NCI-H2196 treated with DMSO at 0.1 percent for 48 hours (cell line): ENCODE data around the gene FYTTD1.
"Not testable (repeated sequence)": the region's sequence is repeated elsewhere in the genome, so short reads cannot be mapped to it uniquely, and the experiment has no call there.

Experiments used
- DNase-seq: peaks from one replicate; lab custom pipeline; 2025; ENCODE audit not compliant: unreplicated experiment; lab: John Stamatoyannopoulos, UW

The FYTTD1 gene

GRCh38 chr3:197749601-197750395, at the start of gene FYTTD1:
Gene FYTTD1, plus strand, starts transcription at chr3:197749883. Its CDS starts 89 bp downstream, at chr3:197749972.
- DNase-seq, result peak; percentile 97

GRCh38 chr3:197700095-197700494, 49.6 kb upstream of the FYTTD1 start:
- no peak for DNase-seq

DNA sequence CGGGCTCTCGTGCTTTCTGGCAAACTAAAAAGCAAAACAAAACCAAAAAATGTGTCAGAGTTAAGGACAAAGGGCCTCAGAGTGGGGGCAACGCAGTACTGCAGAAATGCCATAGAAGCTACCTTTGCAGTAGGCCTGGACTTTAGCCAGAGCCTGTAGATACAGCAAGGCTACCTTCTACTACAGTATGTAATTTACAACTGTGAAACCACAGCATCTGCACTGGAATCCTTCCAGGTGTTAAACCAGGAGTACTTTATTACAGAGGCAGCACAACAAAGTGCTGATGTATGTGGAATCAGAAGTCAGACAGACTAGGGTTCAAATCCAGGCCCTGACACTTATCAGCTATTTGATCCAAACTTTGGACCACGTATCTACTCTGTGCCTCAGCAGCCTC, 47.8 kb upstream of the FYTTD1 start:
- no peak for DNase-seq

- DNase-seq, result no peak
Measured at GRCh38 chr3:197706658-197707057, 43.0 kb upstream of the FYTTD1 start.

GRCh38 chr3:197709135-197709534, 40.5 kb upstream of the FYTTD1 start:
- DNase-seq, result no peak

DNA sequence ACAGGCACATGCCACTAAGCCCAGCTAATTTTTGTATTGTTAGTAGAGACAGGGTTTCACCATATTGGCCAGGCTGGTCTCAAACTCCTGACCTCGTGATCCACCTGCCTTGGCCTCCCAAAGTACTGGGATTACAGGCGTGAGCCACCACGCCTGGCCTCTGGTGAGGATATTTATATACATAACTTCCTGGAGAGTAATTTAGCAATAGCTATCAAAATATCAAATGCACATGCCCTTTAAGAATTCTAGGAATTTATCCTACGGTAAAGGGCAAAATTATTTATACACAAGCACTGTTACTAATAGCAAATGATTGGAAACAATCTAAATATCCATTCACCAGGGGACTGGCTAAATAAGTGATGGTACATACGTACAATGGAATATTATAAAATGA, 38.7 kb upstream of the FYTTD1 start:
- not testable (repeated sequence) for DNase-seq

- DNase-seq, result no peak
Measured at GRCh38 chr3:197711973-197712707, 37.5 kb upstream of the FYTTD1 start.

DNA sequence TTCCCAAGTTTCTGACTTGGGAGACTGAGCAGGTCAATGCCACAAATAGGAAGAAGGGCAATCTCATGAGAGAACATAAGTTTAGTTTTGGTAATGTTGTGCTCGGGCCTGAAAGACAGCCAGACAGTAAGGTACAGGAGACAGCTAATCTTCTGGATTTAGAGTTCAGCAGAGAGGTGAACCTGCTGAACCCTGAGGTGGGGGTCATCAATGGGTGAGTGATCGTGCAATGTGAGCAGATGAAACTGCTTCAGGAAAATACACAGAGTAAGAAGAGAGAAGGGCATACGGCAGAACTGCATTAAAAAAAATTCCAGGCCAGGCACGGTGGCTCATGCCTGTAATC, 36.2 kb upstream of the FYTTD1 start:
- no peak for DNase-seq

DNA sequence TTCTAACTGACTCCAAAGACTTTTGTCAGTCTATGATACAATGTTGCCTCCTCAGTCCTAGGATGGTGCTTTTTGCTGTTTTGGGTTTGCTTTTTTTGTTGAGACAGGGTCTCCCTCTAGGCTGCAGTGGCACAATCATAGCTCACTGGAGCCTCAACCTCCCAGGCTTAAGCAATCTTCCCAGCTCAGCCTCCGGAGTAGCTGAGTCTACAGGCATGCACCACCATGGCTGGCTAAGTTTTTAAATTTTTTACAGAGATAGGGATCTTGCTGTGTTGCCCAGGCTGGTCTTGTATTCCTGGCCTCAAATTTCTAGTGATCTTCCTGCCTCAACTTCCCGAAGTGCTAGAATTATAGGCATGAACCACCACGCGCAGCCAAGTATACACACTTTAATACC, 35.4 kb upstream of the FYTTD1 start:
- DNase-seq, result no peak

DNA sequence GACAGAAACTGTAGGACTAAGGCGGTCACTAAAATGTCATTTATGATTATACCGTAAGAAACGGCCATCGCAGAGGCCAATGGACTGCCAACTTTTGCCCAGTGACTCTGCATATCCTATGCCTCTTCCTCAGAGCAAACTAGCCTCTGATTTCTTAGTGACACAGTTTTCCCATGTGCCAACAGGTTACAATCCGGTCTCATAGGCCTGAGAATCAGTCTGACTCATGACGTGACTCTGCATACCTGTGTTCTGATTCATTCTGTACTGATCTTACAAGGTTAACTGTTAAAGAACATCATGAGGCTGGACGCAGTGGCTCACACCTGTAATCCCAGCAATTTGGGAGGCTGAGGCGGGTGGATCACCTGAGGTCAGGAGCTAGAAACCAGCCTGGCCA, 30.8 kb upstream of the FYTTD1 start:
- no peak for DNase-seq

- DNase-seq, result no peak
Measured at GRCh38 chr3:197720694-197721093, 29.0 kb upstream of the FYTTD1 start.

- DNase-seq, result no peak
Measured at GRCh38 chr3:197722734-197723133, 26.9 kb upstream of the FYTTD1 start.

- not testable (repeated sequence) for DNase-seq
Measured at GRCh38 chr3:197727878-197728277, 21.8 kb upstream of the FYTTD1 start.

DNA sequence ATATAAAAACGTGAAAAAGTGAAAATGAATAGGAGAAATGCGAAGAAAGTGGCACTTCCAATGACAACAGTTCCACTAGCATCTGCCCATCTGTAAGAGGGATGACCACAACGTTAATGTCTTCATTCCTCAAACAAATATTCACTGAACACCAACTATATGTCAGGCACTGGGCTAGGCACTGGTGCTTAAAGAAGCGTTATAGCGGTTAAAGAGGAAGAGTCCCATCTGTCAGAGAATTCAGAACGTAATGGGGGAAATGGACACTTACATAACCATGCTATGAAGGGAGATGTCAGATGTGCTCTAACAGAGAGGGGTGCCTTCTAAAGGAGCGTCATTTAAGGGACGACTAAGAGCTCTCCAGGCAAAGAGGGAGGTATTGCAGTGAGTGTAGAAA, 21.2 kb upstream of the FYTTD1 start:
- DNase-seq, result no peak

DNA sequence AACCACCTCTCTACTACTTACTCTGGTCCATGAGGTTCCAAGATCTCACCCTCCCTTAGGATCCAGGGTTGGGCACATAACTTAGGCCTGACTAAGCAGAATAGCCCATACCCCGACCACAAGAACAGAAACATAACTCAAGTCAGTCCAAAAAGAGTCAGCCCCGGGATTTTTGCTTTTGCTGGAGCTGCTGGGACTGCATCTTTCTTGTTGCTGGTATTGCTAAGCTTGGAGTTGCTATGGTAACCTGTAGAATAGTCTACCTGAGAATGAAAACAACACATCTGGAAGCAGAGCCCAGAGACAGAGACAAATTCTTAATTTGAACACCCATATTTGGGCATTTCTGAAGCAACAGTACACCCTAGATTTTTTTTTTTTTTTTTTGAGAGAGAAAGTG, 19.5 kb upstream of the FYTTD1 start:
- DNase-seq, result peak; percentile 33

DNA sequence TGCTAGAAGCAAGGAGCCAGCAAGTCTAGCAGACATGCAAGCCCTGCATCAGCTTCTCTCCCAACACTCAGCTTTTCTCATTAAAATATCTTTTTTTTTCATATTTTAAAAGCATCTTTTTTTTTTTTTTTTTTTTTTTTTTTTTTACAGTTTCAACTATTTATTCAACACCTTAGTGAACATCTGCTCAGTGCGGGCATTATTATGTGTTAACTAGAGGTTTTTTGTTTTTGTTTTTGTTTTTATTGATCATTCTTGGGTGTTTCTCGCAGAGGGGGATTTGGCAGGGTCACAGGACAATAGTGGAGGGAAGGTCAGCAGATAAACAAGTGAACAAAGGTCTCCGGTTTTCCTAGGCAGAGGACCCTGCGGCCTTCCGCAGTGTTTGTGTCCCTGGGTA, 18.9 kb upstream of the FYTTD1 start:
- not testable (repeated sequence) for DNase-seq

DNA sequence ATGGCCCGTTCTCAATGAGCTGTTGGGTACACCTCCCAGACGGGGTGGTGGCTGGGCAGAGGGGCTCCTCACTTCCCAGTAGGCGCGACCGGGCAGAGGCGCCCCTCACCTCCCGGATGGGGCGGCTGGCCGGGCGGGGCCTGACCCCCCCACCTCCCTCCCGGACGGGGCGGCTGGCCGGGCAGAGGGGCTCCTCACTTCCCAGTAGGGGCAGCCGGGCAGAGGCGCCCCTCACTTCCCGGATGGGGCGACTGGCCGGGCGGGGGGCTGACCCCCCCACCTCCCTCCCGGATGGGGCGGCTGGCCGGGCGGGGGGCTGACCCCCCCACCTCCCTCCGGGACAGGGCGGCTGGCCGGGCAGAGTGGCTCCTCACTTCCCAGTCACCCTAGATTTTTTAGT, 18.2 kb upstream of the FYTTD1 start:
- DNase-seq, result not testable (repeated sequence)

- no peak for DNase-seq
Measured at GRCh38 chr3:197733042-197733441, 16.6 kb upstream of the FYTTD1 start.

- no peak for DNase-seq
Measured at GRCh38 chr3:197734667-197735318, 14.9 kb upstream of the FYTTD1 start.

DNA sequence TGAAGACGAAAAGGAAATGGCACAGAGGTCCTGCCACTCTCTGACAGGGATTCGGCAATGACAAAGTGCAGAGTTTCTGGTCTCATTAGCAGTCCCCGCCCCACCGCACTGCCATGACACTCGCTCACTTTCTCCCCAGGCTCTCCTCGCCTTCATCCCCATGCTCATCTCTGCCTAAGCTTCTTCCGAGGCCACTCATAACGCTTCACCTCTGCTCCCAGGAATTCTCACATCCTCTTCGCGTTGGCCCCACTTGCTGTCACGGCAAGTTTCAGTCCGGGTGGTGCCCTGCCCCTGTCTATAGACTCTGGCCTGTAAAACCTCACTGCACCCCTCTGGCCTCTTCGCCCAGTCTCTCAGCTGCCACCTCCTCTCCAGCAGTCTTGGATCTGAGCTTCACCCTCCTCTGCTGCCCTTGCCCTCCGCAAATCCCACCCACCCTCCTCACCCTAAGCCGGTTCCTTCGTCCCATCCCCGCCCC, 13.6 kb upstream of the FYTTD1 start:
- no peak for DNase-seq

DNA sequence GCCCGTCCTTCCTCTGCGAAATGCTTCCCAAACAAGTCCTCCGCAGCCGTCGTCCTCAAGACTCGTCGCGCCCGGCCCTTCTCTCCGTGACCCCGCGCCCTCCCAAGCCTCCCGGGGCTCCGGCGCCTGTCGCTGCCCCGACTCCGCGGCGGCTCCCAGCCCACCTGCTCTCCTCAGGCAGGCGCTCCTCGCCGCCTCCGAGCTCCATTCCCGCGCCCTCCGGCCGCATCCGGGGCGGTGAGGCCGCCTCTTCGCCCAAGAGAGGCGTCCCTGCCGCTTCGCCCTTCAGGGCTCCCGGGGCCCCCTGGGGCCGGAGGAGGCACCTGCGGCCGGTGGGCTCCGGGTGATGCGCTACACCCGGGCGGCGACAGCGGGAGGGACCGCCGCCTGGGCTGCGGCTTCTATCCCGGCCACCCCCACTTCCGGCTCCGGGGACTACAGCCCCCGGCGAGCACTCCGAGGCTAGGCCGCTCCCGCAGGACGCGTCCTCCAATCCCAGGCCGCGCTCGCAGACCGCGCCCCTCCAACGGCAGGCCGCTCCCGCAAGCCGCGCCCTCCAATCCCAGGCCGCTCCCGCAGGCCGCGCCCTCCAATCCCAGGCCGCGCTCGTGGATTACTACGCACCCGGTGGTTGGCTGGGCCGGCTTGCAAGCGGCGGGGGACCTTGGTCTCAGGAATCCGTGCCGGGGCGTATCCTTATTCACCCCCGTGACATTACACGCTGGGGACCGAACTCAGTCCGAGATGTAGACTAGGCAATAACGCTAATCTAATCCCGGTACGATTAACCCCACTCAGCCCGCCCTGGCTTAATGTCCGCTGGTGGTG, 13.0 kb upstream of the FYTTD1 start, which contains the start of gene RUBCN:
RUBCN (minus strand) TSS at position 414 of the 828 bp plus-strand sequence; CDS start at position 229, 185 bp downstream.
- DNase-seq, result peak; percentile 99
